ENCODE results near the gene WDR46.
A peak's percentile ranks its signal among the peaks of the same experiment; 100 is the strongest.

Gene WDR46

GRCh38 chr6:33306356-33306755 lies 17.3 kb upstream of the WDR46 start:
- in situ Hi-C loops (cut with HindIII; ENCODE audit: low pct_unique_long_range_greater_than_20kb, low sequenced_read_pairs), result no loop called here
- TF ChIP-seq JUND (IDR thresholded peaks at IDR 0.05; ENCODE audit: low read depth), result no peak
- no peak for DNase-seq (ENCODE audit: low read depth in 1 of 2, low spot score in 1 of 2)

DNA sequence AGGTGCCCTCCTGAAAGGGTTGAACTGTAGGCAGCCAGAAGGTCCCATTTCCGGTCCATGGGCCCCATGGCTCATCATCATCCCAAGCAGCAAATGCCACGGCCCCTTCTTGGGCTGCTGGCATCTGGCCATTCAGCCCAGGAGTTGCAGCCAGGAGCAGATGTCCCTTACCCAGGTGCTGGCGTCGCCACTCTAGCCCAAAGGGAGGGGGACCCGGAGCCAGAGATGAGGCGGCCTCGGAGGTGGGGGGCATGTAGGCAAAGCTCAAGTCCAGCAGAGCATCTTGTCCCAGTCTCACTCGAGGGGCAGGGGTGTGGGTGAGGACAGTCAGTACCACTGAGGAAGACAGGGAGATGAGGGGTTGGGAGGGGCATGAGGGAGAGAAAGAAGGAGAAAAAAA lies 16.0 kb upstream of the WDR46 start:
- in situ Hi-C loops (cut with HindIII; ENCODE audit: low pct_unique_long_range_greater_than_20kb, low sequenced_read_pairs), result no loop called here
- DNase-seq (ENCODE audit: low read depth in 1 of 2, low spot score in 1 of 2), result no peak
- no peak for TF ChIP-seq JUND (IDR thresholded peaks at IDR 0.05; ENCODE audit: low read depth)

DNA sequence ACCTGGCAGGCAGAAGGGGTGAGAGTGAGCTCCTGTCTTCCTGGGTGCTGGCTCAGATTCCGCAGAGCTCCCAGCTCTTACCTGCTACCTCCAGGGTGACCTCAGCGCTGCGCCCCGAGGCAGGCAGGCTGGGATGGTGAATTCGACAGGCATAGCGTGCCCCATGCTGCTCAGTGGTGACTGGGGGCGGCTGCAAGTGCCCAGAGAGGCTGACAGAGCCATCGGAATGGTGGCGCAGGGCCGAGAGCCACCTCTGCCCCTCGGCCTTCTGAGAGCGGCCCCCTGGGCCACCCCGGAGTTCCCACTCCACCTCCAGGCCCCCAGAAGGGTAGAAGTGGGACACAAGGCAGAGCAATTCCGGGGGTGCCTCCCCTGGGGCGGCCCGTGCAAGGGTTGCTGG lies 15.2 kb upstream of the WDR46 start:
- no peak for DNase-seq (ENCODE audit: low read depth in 1 of 2, low spot score in 1 of 2)
- in situ Hi-C loops (cut with HindIII; ENCODE audit: low pct_unique_long_range_greater_than_20kb, low sequenced_read_pairs), result no loop called here
- no peak for TF ChIP-seq JUND (IDR thresholded peaks at IDR 0.05; ENCODE audit: low read depth)

- in situ Hi-C loops (cut with HindIII; ENCODE audit: low pct_unique_long_range_greater_than_20kb, low sequenced_read_pairs), result no loop called here
- TF ChIP-seq JUND (IDR thresholded peaks at IDR 0.05; ENCODE audit: low read depth), result no peak
- no peak for DNase-seq (ENCODE audit: low read depth in 1 of 2, low spot score in 1 of 2)
These were observed 12.8 kb upstream of the WDR46 start for GRCh38 chr6:33301877-33302276.

- no peak; the same call in none of the 2 replicates for TF ChIP-seq JUND (IDR thresholded peaks at IDR 0.05; ENCODE audit: low read depth)
- DNase-seq (ENCODE audit: low read depth in 1 of 2, low spot score in 1 of 2), result peak; percentile 61 to 95
- in situ Hi-C loops (cut with HindIII; ENCODE audit: low pct_unique_long_range_greater_than_20kb, low sequenced_read_pairs), result no loop called here
These were observed 10.4 kb upstream of the WDR46 start for GRCh38 chr6:33299237-33299944.

- no peak for TF ChIP-seq JUND (IDR thresholded peaks at IDR 0.05; ENCODE audit: low read depth)
- in situ Hi-C loops (cut with HindIII; ENCODE audit: low pct_unique_long_range_greater_than_20kb, low sequenced_read_pairs), result no loop called here
- peak; percentile 55 to 85 for DNase-seq (ENCODE audit: low read depth in 1 of 2, low spot score in 1 of 2)
These were observed 9.8 kb upstream of the WDR46 start, which contains the start of gene RGL2 for GRCh38 chr6:33298773-33299236. Gene RGL2 (minus strand): TSS chr6:33298942. CDS start chr6:33298610, 332 bp downstream.

DNA sequence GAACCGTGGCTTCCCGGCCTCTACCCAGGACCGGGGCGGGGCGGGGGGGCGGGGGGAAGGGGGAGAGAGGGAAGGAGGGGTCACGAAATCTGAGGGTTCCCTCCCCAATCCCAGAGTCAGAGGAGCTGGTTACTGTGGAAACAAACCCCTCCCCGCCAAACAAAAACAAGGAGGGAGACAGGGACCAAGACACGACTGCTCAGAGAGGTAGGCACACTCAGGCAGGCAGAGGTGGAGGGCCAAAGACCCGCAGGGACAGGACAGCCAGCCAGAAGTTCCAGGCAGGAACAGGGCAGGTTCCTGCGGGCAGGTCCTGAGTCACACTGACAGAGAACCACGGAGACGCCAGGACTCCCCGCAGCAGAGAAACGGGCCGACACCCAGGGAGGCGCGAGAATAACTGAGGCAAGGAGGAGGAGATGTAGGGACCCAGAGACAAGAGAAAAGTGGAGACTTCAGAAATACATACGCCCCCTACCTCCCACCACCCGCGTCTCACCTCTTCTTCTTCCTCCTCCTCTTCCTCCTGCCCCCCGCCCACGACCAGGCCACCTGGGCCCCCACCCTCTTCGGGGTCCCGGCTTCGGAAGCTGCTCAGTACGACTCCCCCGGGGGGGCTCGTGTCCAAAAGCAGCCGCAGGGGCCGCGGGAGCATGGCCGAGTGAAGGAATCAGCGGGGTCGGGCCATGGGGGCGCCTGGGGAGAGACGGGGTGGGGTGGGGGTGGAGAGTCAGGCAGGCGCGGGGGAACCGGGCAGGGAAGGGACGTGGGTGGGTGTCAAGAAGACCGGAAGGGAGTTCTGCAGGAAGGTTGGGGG lies 9.1 kb upstream of the WDR46 start:
- DNase-seq (ENCODE audit: low read depth in 1 of 2, low spot score in 1 of 2), result peak; percentile 86 to 98
- in situ Hi-C loops (cut with HindIII; ENCODE audit: low pct_unique_long_range_greater_than_20kb, low sequenced_read_pairs), result no loop called here
- TF ChIP-seq JUND (IDR thresholded peaks at IDR 0.05; ENCODE audit: low read depth), result no peak

GRCh38 chr6:33297406-33297955 lies 8.4 kb upstream of the WDR46 start:
- in situ Hi-C loops (cut with HindIII; ENCODE audit: low pct_unique_long_range_greater_than_20kb, low sequenced_read_pairs), result no loop called here
- DNase-seq (ENCODE audit: low read depth in 1 of 2, low spot score in 1 of 2), result peak; percentile 81 to 94
- 0 out of 2 replicates have a peak, but pooled peaks have one; percentile 12 for TF ChIP-seq JUND (IDR thresholded peaks at IDR 0.05; ENCODE audit: low read depth)

DNA sequence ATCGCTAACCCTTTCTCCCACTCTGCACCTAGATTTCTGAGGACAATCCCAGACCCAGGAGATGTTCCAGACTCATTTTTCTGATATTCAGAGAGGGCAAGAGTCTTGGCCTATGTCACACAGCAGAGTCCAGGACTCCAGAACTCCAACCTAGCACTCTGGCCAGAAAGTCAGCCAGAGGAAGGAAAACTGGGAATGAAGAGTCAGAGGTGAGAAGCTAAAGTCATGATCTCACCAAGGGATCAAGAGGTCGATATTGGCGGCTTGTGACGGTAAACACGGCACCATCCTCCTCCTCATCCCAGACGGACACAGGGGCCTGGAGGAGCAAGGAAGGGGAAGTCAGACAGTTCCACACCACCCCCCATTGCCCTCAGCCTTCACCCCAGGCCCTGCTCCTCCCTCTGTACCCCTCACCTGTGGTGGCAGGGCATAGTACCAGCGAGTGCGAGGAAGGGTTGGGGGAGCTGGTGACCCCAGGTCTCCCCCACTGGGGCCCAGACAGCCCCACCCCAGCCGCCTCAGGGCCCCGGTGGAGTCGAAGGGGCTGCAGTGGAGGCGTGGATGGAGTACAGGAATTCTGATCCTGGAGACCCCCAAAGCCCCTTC lies 7.9 kb upstream of the WDR46 start:
- no peak for TF ChIP-seq JUND (IDR thresholded peaks at IDR 0.05; ENCODE audit: low read depth)
- no peak for DNase-seq (ENCODE audit: low read depth in 1 of 2, low spot score in 1 of 2)
- in situ Hi-C loops (cut with HindIII; ENCODE audit: low pct_unique_long_range_greater_than_20kb, low sequenced_read_pairs), result no loop called here

GRCh38 chr6:33295621-33296369 lies 6.8 kb upstream of the WDR46 start:
- DNase-seq (ENCODE audit: low read depth in 1 of 2, low spot score in 1 of 2), result no peak
- no peak for TF ChIP-seq JUND (IDR thresholded peaks at IDR 0.05; ENCODE audit: low read depth)
- in situ Hi-C loops (cut with HindIII; ENCODE audit: low pct_unique_long_range_greater_than_20kb, low sequenced_read_pairs), result no loop called here

- TF ChIP-seq JUND (IDR thresholded peaks at IDR 0.05; ENCODE audit: low read depth), result no peak
- in situ Hi-C loops (cut with HindIII; ENCODE audit: low pct_unique_long_range_greater_than_20kb, low sequenced_read_pairs), result no loop called here
- DNase-seq (ENCODE audit: low read depth in 1 of 2, low spot score in 1 of 2), result no peak
These were observed 5.2 kb upstream of the WDR46 start for GRCh38 chr6:33294086-33294823.

Data from T47D (cell line).